ENCODE measurements around the gene MUS81. TPM values are rescaled to one million over a fixed set of nuclear protein-coding genes. Genes with fewer than 3 reads are reported as not detected.

Gene MUS81
- total RNA-seq, 1 donor from 2014 or later, result 38.0 TPM

DNA sequence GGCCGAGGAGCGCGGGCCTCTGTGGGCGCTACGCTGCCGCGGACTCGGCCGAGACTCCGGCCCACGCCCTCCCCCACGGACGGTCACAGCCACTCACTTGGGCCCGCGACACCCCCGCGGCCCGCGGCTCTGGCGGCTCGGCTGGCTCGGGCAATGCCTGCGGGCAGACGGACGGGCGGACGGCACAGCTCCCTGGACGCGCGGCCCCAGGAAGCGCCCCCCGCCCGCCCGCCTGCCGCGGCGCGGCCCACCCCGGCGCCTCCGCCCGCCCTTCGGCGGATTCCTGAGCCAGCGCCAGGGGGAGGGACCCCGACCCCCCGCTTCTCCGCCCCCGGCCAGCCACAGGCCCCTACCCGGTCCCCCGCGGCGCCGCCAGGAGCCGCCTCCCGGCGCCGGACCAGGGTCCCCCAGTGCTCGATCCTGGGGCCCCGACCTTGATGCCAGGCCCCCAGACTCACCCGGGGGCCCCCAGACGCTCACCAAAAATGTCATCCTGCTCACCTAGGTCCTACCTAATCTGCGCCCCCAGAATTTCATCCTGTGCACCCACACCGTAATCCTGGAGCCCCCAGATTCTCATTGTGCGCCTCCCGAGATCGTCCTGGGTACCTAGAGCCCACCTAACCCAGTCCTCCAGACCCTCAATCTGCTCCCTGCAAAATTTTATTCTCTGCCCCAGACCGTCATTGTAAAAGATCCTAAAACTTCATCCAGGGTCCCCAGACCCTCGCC, 12.5 kb downstream of the MUS81 start, which contains the start of gene EFEMP2:
EFEMP2 (minus strand) TSS at position 215 of the 732 bp plus-strand sequence. CDS start 446 bp downstream, outside the sequence.
- no peak for DNase-seq (ENCODE audit: low spot score)

DNA sequence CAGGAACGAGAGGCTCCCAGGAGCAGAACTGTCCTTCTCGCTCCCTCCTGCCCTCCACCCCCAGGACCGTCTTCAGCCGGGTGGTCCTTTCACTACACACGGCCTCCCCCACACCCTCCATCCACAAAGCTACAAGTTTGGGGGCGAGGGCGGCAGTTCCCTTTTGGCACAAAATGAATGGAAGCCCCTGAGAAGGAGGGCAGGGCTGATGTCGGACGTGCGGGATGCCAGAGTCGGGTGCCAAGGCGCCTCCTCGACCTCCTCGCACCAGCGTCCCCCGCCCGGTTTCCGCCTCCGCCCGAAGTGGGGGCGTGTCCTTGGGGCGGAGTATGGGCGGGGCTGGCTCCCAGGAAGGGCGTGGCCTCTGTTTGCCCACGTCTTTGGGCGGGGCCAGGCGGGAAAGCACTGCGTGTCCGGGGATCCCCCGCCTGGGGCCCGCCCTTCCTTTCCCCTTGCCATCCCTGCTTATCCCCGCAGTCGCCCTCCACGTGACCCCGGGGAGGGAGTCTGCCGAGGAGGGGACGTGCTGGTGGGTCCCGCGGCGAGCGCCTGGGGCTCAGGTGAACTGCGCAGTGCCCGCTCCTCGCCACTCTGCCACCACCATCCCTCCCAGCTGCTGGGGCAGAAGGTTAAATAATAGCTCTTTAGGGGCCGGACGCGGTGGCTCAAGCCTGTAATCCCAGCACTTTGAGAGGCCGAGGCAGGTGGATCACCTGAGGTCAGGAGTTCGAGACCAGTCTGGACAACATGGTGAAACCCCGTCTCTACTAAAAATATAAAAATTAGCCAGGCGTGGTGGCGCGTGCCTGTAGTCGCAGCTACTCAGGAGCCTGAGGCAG, 13.3 kb downstream of the MUS81 start:
- DNase-seq (ENCODE audit: low spot score), result peak; percentile 98

- DNase-seq (ENCODE audit: low spot score), result no peak
Measured at GRCh38 chr11:65879617-65880016, 19.4 kb downstream of the MUS81 start, which contains the start of gene CTSW. Gene CTSW (plus strand): TSS chr11:65879837. CDS start chr11:65879855, 18 bp downstream.

DNA sequence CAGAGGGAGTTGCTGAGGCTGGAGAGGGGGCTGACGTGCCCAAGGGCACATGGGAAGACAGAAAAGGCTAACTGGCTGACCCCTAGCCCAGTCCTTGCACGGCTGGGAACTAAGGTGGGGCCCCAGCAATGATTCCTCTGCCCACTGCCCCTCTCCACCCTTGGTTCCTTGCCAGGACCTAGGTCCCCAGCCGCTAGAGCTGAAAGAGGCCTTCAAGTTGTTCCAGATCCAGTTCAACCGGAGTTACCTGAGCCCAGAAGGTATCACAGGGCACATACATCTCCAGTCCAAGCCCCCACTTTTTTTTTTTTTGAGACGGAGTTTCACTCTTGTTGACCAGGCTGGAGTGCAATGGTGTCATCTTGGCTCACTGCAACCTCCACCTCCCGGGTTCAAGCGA, 19.8 kb downstream of the MUS81 start:
- no peak for DNase-seq (ENCODE audit: low spot score)

DNA sequence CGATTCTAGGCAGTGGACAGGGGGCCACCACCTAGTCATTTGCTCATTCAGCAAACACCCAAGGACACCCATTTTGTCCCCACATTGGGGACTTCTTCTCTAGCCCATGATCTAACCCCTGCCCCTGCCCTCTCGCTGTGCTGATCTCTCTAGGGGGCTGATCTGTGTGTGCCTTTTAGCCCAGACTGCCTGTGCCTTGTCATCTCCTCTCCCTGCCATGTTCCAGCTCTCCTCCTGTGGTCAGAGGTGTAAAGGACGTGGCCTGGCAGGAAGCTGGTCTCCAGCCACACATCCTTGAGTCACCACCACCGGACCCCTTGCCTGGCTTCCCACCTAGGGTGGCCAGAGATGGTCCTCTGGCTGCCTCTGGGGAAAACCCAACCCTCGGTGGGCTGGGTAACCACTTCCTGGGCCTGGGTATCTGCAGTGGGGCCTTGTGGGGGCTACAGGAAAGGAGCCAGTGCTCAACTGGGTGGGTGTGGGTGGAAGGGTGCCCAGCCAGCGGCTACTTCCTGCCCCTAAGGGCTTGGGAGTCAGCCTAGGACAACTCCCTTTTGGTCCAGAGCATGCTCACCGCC, 20.7 kb downstream of the MUS81 start:
- DNase-seq (ENCODE audit: low spot score), result no peak

DNA sequence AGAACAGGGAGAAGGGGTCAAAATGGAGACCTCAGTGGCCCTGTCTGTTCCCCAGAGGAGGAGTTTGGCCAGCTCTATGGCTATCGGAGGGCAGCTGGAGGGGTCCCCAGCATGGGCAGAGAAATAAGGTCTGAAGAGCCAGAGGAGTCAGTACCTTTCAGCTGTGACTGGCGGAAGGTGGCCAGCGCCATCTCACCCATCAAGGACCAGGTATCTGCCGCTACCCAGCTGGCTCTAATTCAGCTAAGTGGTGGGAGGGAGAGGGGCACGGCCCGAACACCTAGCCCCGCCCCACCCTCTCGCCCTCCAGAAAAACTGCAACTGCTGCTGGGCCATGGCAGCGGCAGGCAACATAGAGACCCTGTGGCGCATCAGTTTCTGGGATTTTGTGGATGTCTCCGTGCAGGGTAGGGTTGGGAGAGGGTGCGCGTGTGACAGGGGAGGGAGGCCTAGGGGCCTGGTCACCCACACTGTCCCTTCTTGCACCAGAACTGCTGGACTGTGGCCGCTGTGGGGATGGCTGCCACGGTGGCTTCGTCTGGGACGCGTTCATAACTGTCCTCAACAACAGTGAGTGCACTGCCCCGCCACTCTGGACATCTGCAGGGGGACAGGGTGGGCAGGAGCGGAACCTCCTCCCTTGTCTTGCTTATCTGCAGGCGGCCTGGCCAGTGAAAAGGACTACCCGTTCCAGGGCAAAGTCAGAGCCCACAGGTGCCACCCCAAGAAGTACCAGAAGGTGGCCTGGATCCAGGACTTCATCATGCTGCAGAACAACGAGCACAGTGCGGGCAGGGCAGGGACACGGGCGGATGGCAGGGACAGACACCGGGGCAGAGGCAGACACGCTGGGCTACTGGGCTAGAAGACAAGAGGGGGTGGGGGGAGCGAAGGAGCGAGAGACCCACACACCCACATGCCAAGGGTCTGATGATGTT, 22.2 kb downstream of the MUS81 start:
- DNase-seq (ENCODE audit: low spot score), result no peak

GRCh38 chr11:65883058-65883761, 23.0 kb downstream of the MUS81 start:
- DNase-seq (ENCODE audit: low spot score), result no peak

DNA sequence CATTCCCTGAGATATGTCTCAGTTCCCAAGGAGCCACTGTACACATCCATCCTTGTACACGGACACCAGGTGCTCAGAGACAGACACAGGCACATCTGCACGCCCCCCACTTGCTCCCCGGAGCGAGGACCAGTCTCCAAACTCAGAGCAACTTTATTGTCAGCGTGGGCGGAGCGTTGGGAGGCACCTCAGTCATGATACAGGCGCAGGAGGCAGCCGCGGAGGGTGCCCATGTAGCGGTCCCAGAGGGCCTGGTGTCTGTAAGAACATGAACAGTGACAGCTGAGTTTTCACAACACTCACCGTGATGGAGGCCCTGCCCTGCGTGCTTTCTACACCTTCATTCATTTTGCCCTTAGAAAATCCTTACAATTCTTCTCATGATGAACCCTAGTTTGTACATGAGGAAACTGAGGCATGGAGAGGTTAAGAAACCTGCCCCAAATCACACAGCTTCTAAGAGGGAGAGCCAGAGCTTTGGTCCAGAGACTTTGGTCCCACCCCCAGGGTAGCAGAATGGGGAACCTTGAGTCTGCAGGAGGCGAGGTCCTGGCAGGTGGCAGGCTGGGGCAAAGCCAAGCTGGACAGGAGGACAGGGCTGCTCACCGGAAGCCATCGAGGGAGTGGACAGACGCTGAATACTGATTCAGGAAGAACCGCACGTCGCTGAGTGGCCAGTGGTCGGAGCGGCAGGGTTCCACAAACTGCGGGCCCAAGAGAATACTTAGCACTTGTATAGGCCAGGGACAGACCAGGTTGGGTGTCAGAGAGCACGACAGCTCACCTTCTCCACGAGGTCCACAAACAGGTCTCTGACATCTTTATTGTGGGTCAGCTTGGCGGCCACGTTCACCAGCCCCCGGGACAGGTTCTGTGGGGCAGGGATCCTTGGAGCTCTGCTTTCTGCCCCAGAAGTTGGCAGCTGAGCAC, 23.8 kb downstream of the MUS81 start:
- no peak for DNase-seq (ENCODE audit: low spot score)

DNA sequence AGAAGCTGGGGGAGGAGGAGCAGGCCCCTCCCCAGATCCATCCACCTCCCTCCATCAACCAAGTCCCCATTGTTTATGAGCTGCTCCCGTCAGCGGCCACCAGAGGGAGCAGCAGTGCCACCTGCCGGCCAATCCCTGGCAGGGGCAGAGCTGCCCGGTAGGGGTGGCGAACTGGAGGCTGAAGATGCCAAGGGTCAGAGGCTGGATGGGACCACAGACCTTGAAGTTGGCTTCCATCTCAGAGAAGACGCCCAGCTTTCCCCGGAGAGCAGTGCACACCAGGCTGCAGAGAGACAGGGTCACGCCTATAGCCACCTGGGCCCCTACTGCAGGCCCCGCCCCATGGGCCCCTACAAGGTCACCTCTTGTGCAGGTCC, 24.5 kb downstream of the MUS81 start:
- no peak for DNase-seq (ENCODE audit: low spot score)

DNA sequence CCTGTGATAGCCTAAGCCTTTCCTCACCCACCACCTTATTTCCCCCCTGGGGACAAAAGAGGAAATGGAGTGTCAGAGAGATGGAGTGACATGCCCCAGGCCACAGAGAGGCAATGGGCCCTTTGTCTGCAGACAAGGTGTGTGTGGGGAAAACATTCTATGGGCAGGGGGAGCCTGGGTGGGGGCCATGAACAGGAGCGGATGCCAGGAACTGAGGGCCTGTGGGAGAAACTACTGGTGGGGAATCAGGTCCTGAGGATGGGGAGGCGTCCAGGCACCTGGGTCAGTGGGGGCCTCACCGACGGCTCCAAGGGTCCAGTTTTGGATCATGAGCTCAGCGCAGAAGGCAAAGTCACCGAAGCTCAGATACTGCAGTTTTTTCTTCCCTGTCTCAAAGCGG, 25.0 kb downstream of the MUS81 start:
- DNase-seq (ENCODE audit: low spot score), result no peak

DNA sequence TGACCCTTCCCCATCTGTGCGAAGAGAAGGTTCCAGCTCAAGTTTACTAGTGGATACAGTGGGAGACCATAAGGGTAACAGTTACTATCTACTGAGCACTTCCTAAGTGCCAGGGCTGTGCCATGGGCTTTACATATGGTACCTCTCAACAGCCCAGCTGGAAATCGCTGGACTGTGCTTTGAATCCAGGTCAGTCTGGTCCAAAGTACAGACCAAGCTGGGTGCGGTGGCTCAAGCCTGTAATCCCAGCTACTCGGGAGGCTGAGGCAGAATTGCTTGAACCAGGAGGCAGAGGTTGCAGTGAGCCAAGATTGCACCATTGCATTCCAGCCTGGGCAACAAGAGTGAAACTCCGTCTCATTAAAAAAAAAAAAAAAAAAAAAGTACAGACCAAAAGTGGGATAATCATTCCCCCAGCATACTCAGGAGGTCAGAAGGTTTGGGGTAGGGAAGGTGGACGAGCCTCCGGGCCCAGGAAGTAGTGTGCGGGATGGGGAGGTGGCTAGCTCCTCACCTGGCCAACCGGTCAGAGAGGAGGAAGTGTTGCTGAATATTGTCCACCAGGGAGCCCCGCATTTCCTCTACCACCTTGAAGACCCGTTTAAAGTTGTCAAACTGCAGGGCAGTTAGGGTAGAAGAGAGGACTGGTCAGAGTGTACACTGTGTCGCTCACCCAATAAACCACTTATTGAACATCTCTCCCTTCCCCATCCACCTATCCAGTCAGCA, 25.7 kb downstream of the MUS81 start:
- DNase-seq (ENCODE audit: low spot score), result no peak

DNA sequence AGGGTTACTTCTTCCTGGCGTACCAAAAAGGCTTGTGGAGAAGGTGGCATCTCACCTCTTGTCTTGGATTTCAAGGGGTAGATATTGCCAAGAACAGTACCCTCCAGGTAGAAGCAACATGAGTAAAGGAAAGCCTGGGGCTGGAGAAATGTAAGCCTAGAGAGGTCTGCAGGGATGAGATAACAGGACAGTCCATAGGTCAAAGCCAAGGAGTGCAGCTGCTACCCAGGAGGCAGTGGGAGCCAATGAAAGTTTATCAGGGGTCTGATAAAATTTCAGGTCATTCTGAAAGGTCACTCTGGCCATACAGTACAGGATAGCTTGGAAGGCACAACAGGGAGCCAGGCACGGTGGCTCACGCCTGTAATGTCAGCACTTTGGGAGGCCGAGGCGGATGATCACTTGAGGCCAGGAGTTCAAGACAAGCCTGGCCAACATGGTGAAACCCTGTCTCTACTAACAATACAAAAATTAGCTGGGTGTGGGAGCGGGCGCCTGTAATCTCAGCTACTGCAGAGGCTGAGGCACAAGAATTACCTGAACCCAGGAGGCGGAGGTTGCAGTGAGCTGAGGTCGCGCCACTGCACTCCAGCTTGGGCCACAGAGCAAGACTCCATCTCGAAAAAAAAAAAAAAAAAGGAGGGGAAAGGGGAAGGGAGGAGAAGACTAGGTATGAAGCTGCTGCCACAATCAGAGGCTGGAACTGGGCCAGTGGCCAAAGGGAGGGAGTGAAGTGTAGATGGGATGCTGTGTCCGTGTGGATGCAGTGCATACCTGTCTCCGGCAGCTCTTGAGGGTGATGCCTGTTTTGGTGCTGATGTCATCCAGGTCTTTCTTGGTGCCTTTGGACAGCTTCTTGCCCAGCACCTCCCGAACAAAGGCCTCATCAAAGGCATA, 26.8 kb downstream of the MUS81 start:
- no peak for DNase-seq (ENCODE audit: low spot score)

- no peak for DNase-seq (ENCODE audit: low spot score)
Measured at GRCh38 chr11:65887723-65888162, 27.5 kb downstream of the MUS81 start.

DNA sequence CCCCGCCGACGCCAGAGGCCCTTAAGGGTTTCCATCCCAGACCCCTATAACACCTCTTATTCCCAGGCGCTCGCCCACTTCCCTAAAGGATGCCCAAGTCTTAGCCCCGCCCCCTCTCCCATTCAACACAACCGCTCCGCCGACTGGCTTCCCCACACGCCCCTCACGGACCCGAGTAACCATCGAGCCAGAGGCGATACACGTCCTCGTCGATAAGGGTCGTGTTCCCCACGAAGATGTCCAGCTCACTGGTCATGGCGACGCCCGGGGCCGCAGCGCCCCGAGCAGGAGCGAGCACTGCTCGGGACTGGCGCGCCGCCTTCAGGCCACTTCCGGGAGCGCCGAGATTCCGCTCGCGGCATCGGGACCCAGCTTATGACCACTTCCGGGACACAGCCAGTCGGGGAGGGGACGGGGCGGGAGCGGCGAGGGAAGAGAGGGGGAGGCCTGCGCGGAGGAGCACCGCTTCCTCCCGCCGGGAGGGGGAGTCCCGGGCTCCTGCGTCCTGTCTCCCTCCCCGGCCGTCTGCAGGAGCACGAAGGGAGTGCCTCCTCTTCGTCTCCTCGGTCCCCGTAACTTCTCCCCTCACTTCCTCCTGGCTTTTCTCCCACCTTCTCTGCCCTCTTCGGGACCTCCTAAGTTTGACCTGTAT, 28.1 kb downstream of the MUS81 start, which contains the start of gene FIBP:
FIBP (minus strand) TSS at position 309 of the 652 bp plus-strand sequence; CDS start at position 256, 53 bp downstream.
- peak; percentile 99 for DNase-seq (ENCODE audit: low spot score)

DNA sequence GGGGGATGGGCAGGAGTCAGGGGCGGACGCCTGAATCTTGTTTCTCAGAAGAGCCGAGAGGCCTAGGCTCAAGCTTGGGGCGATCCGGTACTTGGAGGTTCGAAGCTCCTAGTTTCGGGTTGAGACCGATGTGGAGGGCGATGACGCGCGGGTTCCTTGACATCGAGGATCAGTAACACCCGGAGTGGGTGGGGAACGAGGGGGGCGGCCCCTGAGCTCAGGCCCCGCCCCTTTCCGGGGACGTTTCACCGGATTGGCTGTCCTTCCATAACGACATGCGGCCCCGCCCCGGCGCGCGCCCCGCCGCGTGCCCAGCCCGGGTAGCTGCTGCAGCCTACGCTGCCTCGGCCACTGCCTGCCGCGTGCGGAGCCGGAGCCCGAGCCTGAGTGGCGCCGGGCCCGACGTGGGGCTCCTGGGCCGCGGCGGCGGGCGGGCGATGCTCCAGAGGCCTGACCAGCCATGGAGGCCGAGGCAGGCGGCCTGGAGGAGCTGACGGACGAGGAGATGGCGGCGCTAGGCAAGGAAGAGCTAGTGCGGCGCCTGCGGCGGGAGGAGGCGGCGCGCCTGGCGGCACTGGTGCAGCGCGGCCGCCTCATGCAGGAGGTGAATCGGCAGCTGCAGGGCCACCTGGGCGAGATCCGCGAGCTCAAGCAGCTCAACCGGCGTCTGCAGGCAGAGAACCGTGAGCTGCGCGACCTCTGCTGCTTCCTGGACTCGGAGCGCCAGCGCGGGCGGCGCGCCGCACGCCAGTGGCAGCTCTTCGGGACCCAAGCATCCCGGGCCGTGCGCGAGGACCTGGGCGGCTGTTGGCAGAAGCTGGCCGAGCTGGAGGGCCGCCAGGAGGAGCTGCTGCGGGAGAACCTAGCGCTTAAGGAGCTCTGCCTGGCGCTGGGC, 30.3 kb downstream of the MUS81 start, which contains the start of gene CCDC85B:
CCDC85B (plus strand) TSS at position 350 of the 895 bp plus-strand sequence; CDS start at position 461, 111 bp downstream.
- peak; percentile 100 for DNase-seq (ENCODE audit: low spot score)

Data from mesenteric fat pad (tissue), 1 donor.